Activated T-cell treated with anti-CD3 and anti-CD28 coated beads, Interleukin-2, amount 50 U/mL, for 4 hours (primary cell): ENCODE measurements around the gene EIF4G3. TPM values are rescaled to one million over a fixed set of nuclear protein-coding genes. Genes with fewer than 3 reads are reported as not detected.
"Not testable (repeated sequence)": the region's sequence is repeated elsewhere in the genome, so short reads cannot be mapped to it uniquely, and the experiment has no call there.

Source experiments
- ATAC-seq, 2 donors: fragments of 200-7000 bp; cut with Tn5 transposase; one replicate each; pipeline ENCODE4 v1.10.0; 2021
- DNase-seq: peaks from one replicate; pipeline ENCODE4 v3.0.0-alpha.2; 2020
- H3K27me3 Mint-ChIP-seq: one replicate; pipeline ENCODE4 v1.8.0; 2021; ENCODE audit warnings: low read depth, mixed read lengths
- H3K36me3 Mint-ChIP-seq: one replicate; pipeline ENCODE4 v1.8.0; 2022; ENCODE audit warnings: mixed read lengths; ENCODE audit not compliant: insufficient read depth
- H3K4me1 Mint-ChIP-seq: one replicate; pipeline ENCODE4 v1.8.0; 2021; ENCODE audit warnings: low read depth, mixed read lengths
- H3K4me3 Mint-ChIP-seq: one replicate; pipeline ENCODE4 v1.8.0; 2021; ENCODE audit warnings: mild to moderate bottlenecking, moderate library complexity, mixed read lengths
- H3K9me3 Mint-ChIP-seq: one replicate; pipeline ENCODE4 v1.8.0; 2021; ENCODE audit warnings: mixed read lengths
- total RNA-seq, 3 donors: library from RNA; stranded (reverse); gene quantifications; one replicate each; pipeline ENCODE4 v1.2.1, GENCODE V29; 2021

Gene EIF4G3
- total RNA-seq, 3 donors from 2014 or later = 43.5 to 48.5 (median 46.1) TPM

DNA sequence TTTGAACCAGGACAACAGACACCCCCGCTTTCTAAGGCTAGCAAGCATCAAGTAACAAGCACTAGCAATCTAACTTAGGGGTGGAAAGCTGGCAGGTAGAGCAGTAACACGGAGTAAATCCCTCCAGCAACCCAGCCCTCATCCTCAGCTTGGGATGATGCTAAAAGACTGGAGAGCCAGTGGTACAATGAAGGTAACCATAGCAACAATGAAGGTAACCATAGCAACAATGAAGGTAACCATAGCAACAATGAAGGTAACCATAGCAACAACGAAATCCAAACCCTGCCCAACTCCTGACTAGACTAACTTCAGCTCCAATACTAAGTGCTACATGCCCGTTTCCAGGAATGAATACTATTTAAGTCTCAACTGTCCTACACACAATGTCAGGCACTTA is 22.2 kb upstream of the EIF4G3 start:
- peaks cover 2% of the 10 kb centered on the region for H3K4me1 Mint-ChIP-seq
- DNase-seq (no peak), ATAC-seq (no peak)
- H3K4me3 Mint-ChIP-seq = no peak overlapping the region
- no peaks in the 10 kb centered on the region for H3K9me3 Mint-ChIP-seq
- peaks cover 10% of the 10 kb centered on the region for H3K27me3 Mint-ChIP-seq
- H3K36me3 Mint-ChIP-seq = no peaks in the 10 kb centered on the region

- DNase-seq (no peak), ATAC-seq (no peak)
- Mint-ChIP-seq H3K4me3 (no peak overlapping the region), H3K9me3 (no peaks in the 10 kb centered on the region), H3K4me1 (peaks cover 4% of the 10 kb centered on the region), H3K27me3 (peaks cover 7% of the 10 kb centered on the region), H3K36me3 (no peaks in the 10 kb centered on the region)
These were observed 16.2 kb upstream of the EIF4G3 start for GRCh38 chr1:21192871-21193270.

DNA sequence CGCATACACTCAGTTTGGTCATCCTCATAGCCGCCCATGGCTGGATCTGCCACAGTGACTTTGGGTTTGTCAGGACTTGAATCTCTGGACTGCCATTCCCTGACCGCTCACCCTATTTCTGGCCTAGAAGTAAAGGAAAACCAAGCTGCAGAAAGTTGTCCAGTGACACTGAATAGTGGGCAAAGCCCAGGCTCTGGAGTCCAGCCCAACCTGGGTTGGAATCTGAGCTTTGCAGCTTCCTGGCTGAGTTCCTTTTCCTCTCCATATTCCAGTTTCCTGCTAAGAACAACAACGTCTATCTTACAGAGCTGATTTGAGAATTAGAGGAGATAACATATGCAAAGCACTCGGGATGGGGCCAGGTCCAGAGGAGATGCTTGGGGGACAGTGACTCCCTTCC is 15.6 kb upstream of the EIF4G3 start:
- no peak overlapping the region for H3K4me3 Mint-ChIP-seq
- H3K9me3 Mint-ChIP-seq = no peaks in the 10 kb centered on the region
- ATAC-seq (no peak), DNase-seq (no peak)
- H3K36me3 Mint-ChIP-seq = no peaks in the 10 kb centered on the region
- peaks cover 7% of the 10 kb centered on the region for H3K27me3 Mint-ChIP-seq
- H3K4me1 Mint-ChIP-seq = peaks cover 4% of the 10 kb centered on the region

DNA sequence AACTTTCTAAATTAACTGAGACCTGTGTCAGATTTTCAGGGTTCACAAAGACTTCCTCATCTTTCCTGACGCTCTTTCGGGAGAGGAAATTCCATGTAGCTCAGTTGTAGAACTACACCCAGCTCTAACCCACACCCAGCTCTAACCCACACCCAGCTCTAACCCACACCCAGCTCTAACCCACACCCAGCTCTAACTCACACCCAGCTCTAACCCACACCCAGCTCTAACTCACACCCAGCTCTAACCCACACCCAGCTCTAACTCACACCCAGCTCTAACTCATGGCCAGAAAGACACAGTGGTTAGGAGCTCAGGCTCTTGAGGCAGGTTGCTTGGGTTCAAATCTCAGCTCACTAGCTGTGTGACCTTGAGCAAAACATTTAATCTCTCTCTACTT is 14.1 kb upstream of the EIF4G3 start:
- DNase-seq, H3K4me3 Mint-ChIP-seq, H3K4me1 Mint-ChIP-seq, H3K9me3 Mint-ChIP-seq, H3K27me3 Mint-ChIP-seq, ATAC-seq, H3K36me3 Mint-ChIP-seq: not testable (repeated sequence)

DNA sequence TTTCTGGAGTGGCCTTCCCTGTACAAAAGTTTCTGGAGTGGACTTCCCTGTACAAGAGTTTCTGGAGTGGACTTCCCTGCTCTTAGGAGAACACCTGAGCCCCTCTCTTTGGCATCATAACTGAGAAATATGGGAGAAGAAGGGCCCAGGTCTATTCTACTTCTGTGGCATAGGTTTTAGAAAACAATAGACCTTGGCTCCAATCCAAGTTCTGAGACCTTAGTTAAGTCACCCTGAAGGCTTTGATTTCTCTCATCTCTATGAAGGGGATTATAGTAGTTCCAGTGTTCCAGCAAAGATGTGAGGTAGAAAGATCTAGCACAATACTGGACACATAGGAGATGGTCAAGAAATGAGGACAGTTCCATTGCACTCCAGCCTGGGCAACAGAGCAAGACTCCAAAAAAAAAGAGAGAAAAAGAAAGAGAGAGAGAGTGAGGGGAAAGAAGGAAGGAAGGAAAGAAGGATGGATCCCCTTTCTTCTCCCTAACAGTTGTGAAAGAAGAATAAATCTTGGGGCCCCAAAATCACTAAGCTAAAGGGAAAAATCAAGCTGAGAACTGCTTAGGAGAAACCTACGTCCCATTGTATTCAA is 13.3 kb upstream of the EIF4G3 start:
- peaks cover 2% of the 10 kb centered on the region for H3K4me1 Mint-ChIP-seq
- no peak overlapping the region for H3K4me3 Mint-ChIP-seq
- H3K27me3 Mint-ChIP-seq = peaks cover 4% of the 10 kb centered on the region
- no peaks in the 10 kb centered on the region for H3K9me3 Mint-ChIP-seq
- no peaks in the 10 kb centered on the region for H3K36me3 Mint-ChIP-seq
- no peak for DNase-seq
- ATAC-seq = no peak

GRCh38 chr1:21189421-21189820 is 12.7 kb upstream of the EIF4G3 start:
- Mint-ChIP-seq H3K4me1 (peaks cover 2% of the 10 kb centered on the region), H3K4me3 (no peak overlapping the region), H3K27me3 (peaks cover 4% of the 10 kb centered on the region), H3K9me3 (no peaks in the 10 kb centered on the region), H3K36me3 (no peaks in the 10 kb centered on the region)
- DNase-seq = no peak
- ATAC-seq = no peak

GRCh38 chr1:21188235-21188634 is 11.5 kb upstream of the EIF4G3 start:
- DNase-seq (no peak), ATAC-seq (no peak)
- no peak overlapping the region for H3K4me3 Mint-ChIP-seq
- H3K36me3 Mint-ChIP-seq = no peaks in the 10 kb centered on the region
- H3K27me3 Mint-ChIP-seq = peaks cover 2% of the 10 kb centered on the region
- H3K9me3 Mint-ChIP-seq = no peaks in the 10 kb centered on the region
- peaks cover 2% of the 10 kb centered on the region for H3K4me1 Mint-ChIP-seq

DNA sequence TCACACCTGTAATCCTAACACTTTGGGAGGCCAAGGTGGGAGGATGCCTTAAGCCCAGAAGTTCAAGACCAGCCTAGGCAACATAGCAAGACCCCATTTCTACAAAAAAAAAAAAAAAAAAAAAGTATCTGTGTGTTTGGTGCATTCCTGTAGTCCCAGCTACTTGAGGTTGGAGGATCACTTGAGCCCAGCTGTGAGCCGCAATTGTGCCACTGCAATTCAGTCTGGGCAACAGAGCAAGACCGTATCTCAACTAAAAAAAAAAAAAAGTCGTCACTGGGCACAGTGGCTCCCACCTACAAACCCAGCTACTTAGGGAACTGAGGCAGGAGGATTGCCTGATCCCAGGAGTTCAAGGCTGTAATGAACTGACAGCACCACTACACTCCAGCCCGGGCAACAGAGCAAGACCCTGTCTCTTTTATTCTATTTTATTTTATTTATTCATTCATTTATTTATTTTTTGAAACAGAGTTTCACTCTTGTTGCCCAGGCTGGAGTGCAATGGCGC is 8.6 kb upstream of the EIF4G3 start:
- DNase-seq = no peak
- Mint-ChIP-seq H3K9me3 (no peaks in the 10 kb centered on the region), H3K4me3 (no peak overlapping the region), H3K4me1 (no peaks in the 10 kb centered on the region), H3K36me3 (no peaks in the 10 kb centered on the region), H3K27me3 (no peaks in the 10 kb centered on the region)
- no peak for ATAC-seq

DNA sequence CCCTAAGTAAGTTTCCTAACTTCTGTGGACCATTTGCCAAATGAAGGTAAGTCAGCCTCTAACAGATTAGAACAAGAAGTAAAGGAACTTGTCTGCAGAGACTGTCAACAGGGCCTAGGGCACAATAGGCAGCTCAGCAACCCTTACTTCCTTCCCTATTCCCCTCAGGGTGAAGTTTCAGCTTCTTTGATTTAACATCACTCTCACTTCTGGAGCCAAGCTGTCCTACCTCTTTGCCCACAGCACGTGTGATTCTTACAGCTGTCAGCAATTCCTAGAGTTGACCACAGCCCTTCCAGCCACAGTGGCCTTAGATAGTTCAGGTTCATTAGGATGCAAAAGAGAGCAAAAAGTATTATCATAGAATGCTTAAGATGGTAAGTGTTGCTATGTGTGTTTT is 7.6 kb upstream of the EIF4G3 start:
- Mint-ChIP-seq H3K9me3 (no peaks in the 10 kb centered on the region), H3K27me3 (no peaks in the 10 kb centered on the region), H3K4me1 (no peaks in the 10 kb centered on the region), H3K36me3 (no peaks in the 10 kb centered on the region), H3K4me3 (no peak overlapping the region)
- ATAC-seq (no peak), DNase-seq (no peak)

- ATAC-seq = no peak
- DNase-seq = no peak
- Mint-ChIP-seq H3K36me3 (no peaks in the 10 kb centered on the region), H3K9me3 (no peaks in the 10 kb centered on the region), H3K4me3 (no peak overlapping the region), H3K27me3 (no peaks in the 10 kb centered on the region), H3K4me1 (peaks cover under 1% of the 10 kb centered on the region)
These were observed 5.6 kb upstream of the EIF4G3 start for GRCh38 chr1:21182181-21182731.

DNA sequence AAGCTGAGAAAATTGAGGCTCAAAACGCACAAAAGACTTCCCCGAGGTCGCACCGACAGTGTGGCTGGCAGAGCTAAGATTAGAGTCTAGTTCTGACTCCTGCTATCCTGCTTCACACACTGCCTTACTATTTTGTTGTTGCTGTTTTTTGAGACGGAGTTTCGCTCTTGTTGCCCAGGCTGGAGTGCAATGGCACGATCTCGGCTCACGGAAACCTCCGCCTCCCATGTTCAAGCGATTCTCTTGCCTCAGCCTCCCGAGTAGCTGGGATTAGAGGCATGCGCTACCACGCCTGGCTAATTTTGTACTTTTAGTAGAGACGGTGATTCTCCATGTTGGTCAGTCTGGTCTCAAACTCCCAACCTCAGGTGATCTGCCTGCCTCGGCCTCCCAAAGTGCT is 1.6 kb upstream of the EIF4G3 start:
- not testable (repeated sequence) for ATAC-seq, H3K4me3 Mint-ChIP-seq, H3K36me3 Mint-ChIP-seq, H3K9me3 Mint-ChIP-seq, DNase-seq, H3K27me3 Mint-ChIP-seq
- H3K4me1 Mint-ChIP-seq = peaks cover 19% of the 10 kb centered on the region

DNA sequence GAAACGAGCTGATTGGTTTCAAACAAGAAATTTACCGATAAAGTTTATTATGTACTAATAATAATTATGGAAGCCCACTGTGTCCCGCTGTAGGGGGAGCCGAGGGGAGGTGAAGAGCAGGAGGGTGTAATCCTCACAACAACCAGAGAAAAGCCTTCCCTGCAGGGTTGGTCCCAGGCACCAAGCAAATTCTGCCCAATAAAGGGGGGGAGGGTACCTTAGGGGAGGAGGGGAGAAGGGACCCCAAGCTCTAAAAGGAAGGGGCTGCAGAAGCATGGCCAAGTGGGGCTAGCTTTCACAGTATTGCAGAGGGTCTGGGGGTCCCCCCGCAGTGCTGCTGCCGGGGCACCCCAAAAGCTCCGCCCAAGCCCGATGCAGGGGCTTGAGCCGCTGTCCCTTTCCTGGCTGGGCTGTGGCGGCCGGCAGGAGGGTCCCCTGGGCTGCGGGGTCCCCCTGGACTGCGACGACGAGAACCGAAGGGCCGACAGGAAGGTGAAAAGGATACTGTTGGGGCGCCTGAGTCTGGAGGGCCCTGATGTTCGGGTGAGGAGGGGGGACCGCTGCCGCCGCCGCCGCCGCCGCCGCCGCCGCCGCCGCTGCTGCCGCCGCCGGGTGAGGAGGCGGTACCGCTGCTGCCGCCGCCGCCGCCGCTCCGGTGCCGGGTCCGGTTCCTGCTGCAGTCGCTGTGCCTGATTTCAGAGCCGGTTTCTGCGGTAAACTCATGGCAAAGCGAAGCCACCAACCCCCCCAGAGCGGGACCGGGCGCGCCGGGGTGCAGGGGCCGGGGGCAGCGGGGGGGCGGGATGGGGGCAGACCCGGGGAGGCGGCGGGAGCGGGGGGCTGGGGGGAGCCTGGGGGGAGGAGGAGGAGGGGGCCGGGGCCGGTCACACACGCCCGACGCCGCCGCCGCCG is 771 bp downstream of the EIF4G3 start:
- ATAC-seq = peak; percentile 16
- no peaks in the 10 kb centered on the region for H3K27me3 Mint-ChIP-seq

GRCh38 chr1:21175324-21175669 is 1.4 kb downstream of the EIF4G3 start:
- DNase-seq (peak; percentile 27), ATAC-seq (no peak)
- peaks cover 22% of the 10 kb centered on the region for H3K4me1 Mint-ChIP-seq
- peak overlapping the region; percentile 88 for H3K4me3 Mint-ChIP-seq
- H3K9me3 Mint-ChIP-seq = no peaks in the 10 kb centered on the region
- H3K36me3 Mint-ChIP-seq = peaks cover 2% of the 10 kb centered on the region
- no peaks in the 10 kb centered on the region for H3K27me3 Mint-ChIP-seq

More for the DNA sequence above, 771 bp downstream of the EIF4G3 start:
- peak; percentile 46 for DNase-seq
- H3K9me3 Mint-ChIP-seq = no peaks in the 10 kb centered on the region
- H3K36me3 Mint-ChIP-seq = peaks cover 2% of the 10 kb centered on the region
- H3K4me3 Mint-ChIP-seq = peak overlapping the region; percentile 88
- peaks cover 22% of the 10 kb centered on the region for H3K4me1 Mint-ChIP-seq

- Mint-ChIP-seq H3K4me1 (peaks cover 22% of the 10 kb centered on the region), H3K27me3 (no peaks in the 10 kb centered on the region), H3K36me3 (peaks cover 2% of the 10 kb centered on the region), H3K9me3 (no peaks in the 10 kb centered on the region), H3K4me3 (peak overlapping the region; percentile 88)
- DNase-seq (no peak), ATAC-seq (no peak)
These were observed 1.9 kb downstream of the EIF4G3 start for GRCh38 chr1:21174654-21175323.
